Cardiac muscle cell (in vitro differentiated cells and primary cell): ENCODE data around the gene SLC29A3. TPM values are rescaled to one million over a fixed set of nuclear protein-coding genes. Genes with fewer than 3 reads are reported as not detected.
"Not testable (repeated sequence)": the region's sequence is repeated elsewhere in the genome, so short reads cannot be mapped to it uniquely, and the experiment has no call there.

Source experiments
- DNase-seq, 2 donors: peaks; one replicate each; pipeline versions ENCODE4 v3.0.0 to v3.0.0-alpha.2; 2010 to 2017; ENCODE audit warnings: low read depth in 1 of 2, low spot score in 1 of 2
- H3K27ac ChIP-seq: fragments of 200-600 bp; sonication (generic); 2 replicates; pipeline ENCODE4 v1.5.1; 2016
- H3K27me3 ChIP-seq: fragments of 200-600 bp; sonication (generic); 2 replicates; pipeline ENCODE4 v1.6.0; 2016; ENCODE audit warnings: control low read depth
- H3K36me3 ChIP-seq: fragments of 200-600 bp; sonication (generic); 2 replicates; pipeline ENCODE4 v1.5.1; 2016; ENCODE audit warnings: control low read depth
- H3K4me1 ChIP-seq: fragments of 200-600 bp; sonication (generic); 2 replicates; pipeline ENCODE4 v1.8.1; 2017; ENCODE audit warnings: low read depth, mild to moderate bottlenecking, mixed run types
- H3K4me3 ChIP-seq: fragments of 200-600 bp; sonication (generic); 2 replicates; pipeline ENCODE4 v1.5.1; 2016; ENCODE audit warnings: mild to moderate bottlenecking
- H3K9me3 ChIP-seq: fragments of 200-600 bp; sonication (generic); 2 replicates; pipeline ENCODE4 v1.5.1; 2017; ENCODE audit warnings: low read depth, mild to moderate bottlenecking, control low read depth
- CTCF ChIP-seq: IDR thresholded peaks from 2 replicates; pipeline ENCODE4 v1.5.1; 2012; ENCODE audit warnings: low read depth, mild to moderate bottlenecking, low read length
- polyA plus RNA-seq: library from polyadenylated mRNA; unstranded; fragments of >200 nt; fragmentation: Nextera tagmentation; extraction: Ambion mirVana; gene quantifications from 2 replicates; pipeline ENCODE4 v1.2.1, GENCODE V29; 2016
- total RNA-seq: library from RNA; depleted of rRNA; stranded (reverse); fragments of >200 nt; gene quantifications from 2 replicates; pipeline ENCODE4 v1.2.3, GENCODE V29; 2016

Gene SLC29A3
- total and polyA plus RNA-seq, 2 experiments from 2014 or later = 3.5 to 4.0 TPM

- peaks cover 2% of the 10 kb centered on the region for H3K4me1 ChIP-seq
- peaks cover 71% of the 10 kb centered on the region for H3K36me3 ChIP-seq
- H3K9me3 ChIP-seq = no peaks in the 10 kb centered on the region
- TF ChIP-seq CTCF = no peak
- no peaks in the 10 kb centered on the region for H3K27me3 ChIP-seq
- no peak for DNase-seq
- no peak overlapping the region for H3K4me3 ChIP-seq
- H3K27ac ChIP-seq = no peak overlapping the region
These were observed 25.5 kb upstream of the SLC29A3 start for GRCh38 chr10:71293446-71294084.

- Histone ChIP-seq H3K27me3 (no peaks in the 10 kb centered on the region), H3K36me3 (peaks cover 71% of the 10 kb centered on the region), H3K4me3 (no peak overlapping the region), H3K27ac (no peak overlapping the region), H3K9me3 (no peaks in the 10 kb centered on the region), H3K4me1 (peaks cover 2% of the 10 kb centered on the region)
- no peak for DNase-seq
- TF ChIP-seq CTCF = no peak
These were observed 24.9 kb upstream of the SLC29A3 start for GRCh38 chr10:71294091-71294561.

- no peak overlapping the region for H3K27ac ChIP-seq
- no peaks in the 10 kb centered on the region for H3K27me3 ChIP-seq
- no peak for TF ChIP-seq CTCF
- H3K36me3 ChIP-seq = peaks cover 72% of the 10 kb centered on the region
- peaks cover under 1% of the 10 kb centered on the region for H3K4me1 ChIP-seq
- no peaks in the 10 kb centered on the region for H3K9me3 ChIP-seq
- H3K4me3 ChIP-seq = no peak overlapping the region
- DNase-seq = no peak
These were observed 24.2 kb upstream of the SLC29A3 start for GRCh38 chr10:71294856-71295255.

- Histone ChIP-seq H3K9me3 (no peaks in the 10 kb centered on the region), H3K36me3 (peaks cover 75% of the 10 kb centered on the region), H3K27me3 (no peaks in the 10 kb centered on the region), H3K4me3 (no peak overlapping the region), H3K27ac (no peak overlapping the region), H3K4me1 (no peaks in the 10 kb centered on the region)
- TF ChIP-seq CTCF = no peak
- DNase-seq = no peak
These were observed 23.4 kb upstream of the SLC29A3 start for GRCh38 chr10:71295641-71296040.

GRCh38 chr10:71296086-71296485 is 23.0 kb upstream of the SLC29A3 start:
- no peaks in the 10 kb centered on the region for H3K4me1 ChIP-seq
- no peak for TF ChIP-seq CTCF
- H3K27ac ChIP-seq = no peak overlapping the region
- DNase-seq = no peak
- peaks cover 77% of the 10 kb centered on the region for H3K36me3 ChIP-seq
- H3K27me3 ChIP-seq = no peaks in the 10 kb centered on the region
- H3K4me3 ChIP-seq = no peak overlapping the region
- H3K9me3 ChIP-seq = no peaks in the 10 kb centered on the region

GRCh38 chr10:71296811-71297210 is 22.2 kb upstream of the SLC29A3 start:
- not testable (repeated sequence) for DNase-seq

More at GRCh38 chr10:71296811-71297210, 22.2 kb upstream of the SLC29A3 start:
- H3K36me3 ChIP-seq = peaks cover 71% of the 10 kb centered on the region
- H3K27me3 ChIP-seq, H3K4me1 ChIP-seq, H3K27ac ChIP-seq, H3K4me3 ChIP-seq, H3K9me3 ChIP-seq: not testable (repeated sequence)
